Cerebellar cortex (tissue), 1 donor: ENCODE results near the gene PLAAT4.
"Not testable (repeated sequence)": the region's sequence is repeated elsewhere in the genome, so short reads cannot be mapped to it uniquely, and the experiment has no call there.

Source experiments
- DNase-seq: peaks from one replicate; pipeline ENCODE4 v3.0.0-alpha.2; 2015; ENCODE audit warnings: low spot score

The PLAAT4 gene

DNA sequence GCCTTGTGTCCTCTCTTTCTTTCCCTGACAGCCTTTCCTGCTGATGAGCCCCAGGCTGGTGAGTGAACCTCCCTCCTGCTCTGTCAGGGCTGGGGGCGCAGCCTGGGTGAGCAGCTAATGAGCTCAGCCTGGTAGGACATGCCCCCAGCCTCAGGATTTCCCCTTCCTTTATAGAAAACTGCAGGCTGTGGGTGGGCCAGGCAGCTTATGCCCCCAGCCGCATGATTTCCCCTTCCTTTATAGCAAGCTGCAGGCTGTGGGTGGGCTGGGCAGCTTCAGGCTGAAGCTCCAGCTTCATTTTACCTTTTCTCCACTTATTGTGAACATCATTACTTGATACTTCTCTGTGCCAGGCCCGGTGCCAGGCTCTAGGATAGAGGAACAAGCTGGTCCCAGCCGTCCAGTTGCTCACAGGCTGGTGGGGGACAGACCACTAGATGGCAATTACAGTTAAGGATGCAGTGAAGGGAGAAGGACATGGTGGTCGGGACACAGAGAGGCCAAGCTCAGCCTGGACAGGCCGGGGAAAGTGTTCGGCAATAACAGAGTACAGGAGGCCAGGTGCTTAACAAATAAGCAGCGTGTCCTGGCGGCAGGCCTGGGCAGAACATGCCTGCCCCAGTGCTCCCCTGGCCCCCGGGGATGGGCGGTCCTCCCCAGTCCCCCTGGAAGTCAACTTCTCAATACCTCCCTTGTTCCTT lies 25.4 kb upstream of the PLAAT4 start:
- DNase-seq = no peak

DNA sequence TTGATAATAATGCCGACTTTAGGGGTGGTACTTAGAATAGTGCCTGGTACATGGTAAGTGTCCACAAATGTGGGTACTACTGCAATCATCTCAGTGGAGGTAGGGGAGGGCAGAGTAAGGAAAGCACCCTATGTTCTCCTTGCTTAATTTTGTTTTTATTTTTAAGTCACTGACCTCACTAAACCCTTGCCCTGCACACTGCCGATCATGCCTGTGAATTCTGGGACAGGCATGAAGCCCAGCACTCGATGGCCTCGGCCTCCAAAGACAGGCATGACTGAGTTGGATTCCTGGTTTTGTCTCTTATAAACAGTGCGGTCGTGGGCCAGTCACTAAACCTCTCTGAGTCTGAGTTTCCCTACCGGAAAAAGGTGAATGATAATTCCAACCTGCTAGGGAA lies 23.8 kb upstream of the PLAAT4 start:
- no peak for DNase-seq

DNA sequence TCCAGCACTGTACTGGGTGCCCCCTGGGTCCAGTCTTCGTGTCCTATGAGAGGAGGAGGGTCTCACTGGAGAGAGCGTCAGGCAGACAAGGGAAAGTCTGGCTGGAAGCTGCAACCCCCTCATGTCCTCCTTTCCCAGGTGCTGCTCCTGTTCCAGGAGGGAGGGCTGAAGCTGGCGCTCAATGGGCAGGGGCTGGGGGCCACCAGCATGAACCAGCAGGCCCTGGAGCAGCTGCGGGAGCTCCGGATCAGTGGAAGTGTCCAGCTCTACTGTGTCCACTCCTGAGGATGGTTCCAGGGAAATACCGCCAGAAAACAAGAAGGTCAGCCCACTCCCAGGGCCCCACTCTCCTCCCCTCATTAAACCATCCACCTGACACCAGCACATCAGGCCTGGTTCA lies 20.5 kb upstream of the PLAAT4 start:
- DNase-seq = no peak

DNA sequence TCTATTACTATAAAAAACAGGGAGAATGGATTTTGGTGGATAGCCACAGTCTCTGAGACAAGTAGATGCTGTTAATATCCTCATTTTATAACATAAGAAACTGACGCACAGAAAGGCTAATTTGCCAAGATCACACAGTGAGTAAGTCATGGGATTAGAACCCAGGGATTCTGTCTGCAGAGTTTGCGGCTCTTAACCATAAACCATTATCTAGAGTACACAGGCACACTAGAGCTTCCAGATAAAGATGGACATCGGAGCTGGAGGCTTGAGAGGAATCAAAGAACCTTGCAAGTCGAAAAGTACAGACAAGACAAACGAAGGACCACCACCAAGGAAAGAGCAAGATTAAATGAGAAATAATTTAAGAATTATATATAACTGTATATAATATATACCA lies 19.5 kb upstream of the PLAAT4 start:
- no peak for DNase-seq

DNA sequence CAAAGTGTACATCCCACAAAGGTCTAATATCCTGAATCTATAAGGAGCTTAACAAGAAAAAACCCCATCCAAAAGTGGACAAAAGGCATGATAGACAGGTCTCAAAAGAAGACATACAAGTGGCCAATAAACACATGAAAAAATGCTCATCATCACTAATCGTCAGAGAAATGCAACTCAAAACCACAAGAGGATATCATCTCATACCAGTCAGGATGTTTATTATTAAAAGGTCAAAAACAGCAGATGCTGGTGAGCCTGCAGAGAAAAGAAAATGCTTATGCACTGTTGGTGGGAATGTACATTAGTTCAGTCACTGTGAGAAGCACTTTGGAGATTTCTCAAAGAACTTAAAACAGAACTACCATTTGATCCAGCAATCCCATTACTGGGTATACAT lies 18.1 kb upstream of the PLAAT4 start:
- no peak for DNase-seq

DNA sequence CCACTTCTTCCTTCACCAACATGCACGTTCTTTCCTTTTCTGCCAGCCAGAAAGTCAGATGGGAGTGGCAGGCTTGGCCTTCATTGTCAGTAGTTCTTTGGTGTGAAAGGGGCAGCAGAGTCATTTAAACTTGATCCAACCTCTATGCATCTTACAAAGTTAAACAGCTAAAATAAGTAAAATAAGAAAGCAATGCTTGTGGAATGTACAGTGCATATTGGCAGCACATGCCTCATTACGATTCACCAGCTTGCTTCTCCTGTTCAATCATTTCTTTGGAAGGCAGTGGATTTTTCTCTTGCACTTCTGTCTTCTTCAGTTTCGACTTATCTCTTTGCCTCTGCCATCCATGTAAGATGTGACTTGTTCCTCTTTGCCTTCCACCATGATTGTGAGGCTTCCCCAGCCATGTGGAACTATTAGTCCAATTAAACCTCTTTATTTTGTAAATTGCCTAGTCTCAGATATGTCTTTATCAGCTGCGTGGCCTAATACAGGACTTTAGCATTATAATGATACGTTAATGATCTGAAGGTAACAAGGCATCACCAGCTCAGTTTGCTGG lies 15.9 kb upstream of the PLAAT4 start:
- no peak for DNase-seq

DNA sequence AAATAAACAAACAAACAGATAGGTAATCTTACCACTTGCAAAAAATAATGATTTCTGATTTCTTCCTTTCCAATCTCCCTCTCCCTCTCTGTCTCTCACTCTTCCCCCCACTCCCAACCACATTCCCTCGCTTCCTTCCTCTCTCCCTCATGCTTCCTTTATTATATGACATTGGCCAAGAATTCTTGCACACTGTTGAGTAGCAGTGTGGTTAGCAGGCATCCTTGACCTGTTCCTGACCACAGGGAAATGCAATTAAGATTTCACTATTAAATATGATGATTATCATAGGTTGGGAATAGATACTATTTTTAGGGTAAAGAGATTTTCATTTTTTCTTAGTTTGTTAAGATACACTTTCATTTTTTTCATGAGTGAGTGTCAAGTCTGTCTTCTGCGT lies 14.7 kb upstream of the PLAAT4 start:
- no peak for DNase-seq

DNA sequence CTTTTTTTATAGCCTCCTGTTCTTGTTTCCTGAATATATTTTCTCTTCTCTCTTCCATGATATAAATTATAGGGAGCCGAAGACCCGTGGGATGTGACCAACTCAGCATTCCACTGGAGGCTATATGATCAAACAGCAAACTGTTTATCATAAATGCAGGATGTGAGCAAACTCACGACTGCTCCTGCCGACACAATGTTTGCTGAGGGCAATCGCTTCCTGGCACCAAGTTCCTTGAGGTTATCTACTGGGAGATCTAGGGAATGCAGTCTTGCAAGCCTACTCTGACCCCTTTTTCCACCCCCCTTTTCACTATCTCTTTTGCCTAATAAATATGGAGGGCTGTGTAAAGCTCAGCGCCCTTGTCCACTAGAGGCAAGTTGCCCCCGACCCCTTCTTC lies 13.5 kb upstream of the PLAAT4 start:
- DNase-seq = no peak

DNA sequence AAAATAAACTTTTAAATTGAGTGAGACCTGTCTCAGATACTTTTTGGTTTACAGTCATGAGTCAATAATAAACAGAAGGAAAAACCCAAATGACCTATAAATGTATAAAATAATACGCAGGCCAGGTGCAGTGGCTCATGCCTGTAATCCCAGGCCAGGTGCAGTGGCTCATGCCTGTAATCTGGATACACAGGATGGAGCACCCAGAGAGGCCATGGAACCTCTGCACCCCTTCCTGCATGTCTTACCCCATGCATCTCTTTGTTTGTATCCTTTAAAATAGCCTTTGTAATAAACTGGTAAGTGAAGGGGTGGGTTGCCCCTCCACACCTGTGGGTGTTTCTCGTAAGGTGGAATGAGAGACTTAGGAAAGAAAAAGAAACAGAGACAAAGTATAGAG lies 8.9 kb upstream of the PLAAT4 start:
- DNase-seq = no peak

DNA sequence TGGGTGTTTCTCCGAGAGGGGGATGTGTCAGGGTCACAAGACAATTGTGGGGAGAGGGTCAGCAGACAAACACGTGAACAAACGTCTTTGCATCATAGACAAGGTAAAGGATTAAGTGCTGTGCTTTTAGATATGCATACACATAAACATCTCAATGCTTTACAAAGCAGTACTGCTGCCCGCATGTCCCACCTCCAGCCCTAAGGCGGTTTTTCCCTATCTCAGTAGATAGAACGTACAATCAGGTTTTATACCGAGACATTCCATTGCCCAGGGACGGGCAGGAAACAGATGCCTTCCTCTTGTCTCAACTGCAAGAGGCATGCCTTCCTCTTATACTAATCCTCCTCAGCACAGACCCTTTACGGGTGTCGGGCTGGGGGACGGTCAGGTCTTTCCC lies 8.5 kb upstream of the PLAAT4 start:
- DNase-seq = not testable (repeated sequence)

DNA sequence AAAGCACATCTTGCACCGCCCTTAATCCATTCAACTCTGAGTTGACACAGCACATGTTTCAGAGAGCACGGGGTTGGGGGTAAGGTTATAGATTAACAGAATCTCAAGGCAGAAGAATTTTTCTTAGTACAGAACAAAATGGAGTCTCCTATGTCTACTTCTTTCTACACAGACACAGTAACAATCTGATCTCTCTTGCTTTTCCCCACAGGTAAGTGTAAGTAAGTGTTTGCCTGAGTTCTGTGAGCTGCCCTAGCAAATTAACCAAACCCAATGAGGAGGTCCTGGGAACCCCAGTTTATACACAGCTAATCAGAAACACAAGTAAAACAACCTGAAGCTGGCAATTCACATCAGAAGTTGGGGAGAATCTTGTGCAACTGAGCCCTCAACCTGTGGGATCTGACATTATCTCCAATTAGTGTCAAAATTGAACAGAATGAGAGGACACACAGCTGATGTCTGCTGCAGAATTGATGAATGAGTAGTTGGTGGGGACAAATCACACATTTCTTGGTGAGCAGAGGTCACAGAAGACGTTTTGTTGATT lies 7.8 kb upstream of the PLAAT4 start:
- not testable (repeated sequence) for DNase-seq

DNA sequence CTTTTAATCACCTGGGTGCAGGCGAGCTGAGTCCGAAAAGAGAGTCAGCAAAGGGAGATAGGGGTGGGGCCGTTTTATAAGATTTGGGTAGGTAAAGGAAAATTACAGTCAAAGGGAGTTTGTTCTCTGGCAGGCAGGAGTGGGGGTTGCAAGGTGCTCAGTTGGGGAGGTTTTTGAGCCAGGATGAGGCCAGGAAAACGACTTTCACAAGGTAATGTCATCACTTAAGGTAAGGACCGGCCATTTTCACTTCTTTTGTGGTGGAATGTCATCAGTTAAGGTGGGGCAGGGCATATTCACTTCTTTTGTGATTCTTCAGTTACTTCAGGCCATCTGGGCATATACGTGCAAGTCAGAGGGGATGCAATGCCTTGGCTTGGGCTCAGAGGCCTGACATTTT lies 7.2 kb upstream of the PLAAT4 start:
- DNase-seq = not testable (repeated sequence)

DNA sequence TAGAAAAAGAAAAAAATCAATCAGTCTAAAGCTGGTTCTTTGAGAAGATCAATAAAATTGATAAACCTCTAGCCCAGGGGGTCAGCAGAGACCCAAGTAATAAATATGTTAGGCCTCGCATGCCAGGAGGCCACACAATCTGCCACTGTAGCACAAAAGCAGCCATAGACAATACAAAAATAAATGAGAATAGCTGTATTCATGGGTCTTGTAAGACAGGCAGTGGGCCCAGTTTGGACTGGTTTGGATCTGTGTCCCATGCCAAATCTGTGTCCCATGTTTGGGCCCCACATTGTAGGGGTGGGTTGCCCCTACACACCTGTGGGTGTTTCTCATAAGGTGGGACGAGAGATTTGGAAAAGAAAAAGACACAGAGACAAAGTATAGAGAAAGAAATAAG lies 6.6 kb upstream of the PLAAT4 start:
- DNase-seq = no peak

DNA sequence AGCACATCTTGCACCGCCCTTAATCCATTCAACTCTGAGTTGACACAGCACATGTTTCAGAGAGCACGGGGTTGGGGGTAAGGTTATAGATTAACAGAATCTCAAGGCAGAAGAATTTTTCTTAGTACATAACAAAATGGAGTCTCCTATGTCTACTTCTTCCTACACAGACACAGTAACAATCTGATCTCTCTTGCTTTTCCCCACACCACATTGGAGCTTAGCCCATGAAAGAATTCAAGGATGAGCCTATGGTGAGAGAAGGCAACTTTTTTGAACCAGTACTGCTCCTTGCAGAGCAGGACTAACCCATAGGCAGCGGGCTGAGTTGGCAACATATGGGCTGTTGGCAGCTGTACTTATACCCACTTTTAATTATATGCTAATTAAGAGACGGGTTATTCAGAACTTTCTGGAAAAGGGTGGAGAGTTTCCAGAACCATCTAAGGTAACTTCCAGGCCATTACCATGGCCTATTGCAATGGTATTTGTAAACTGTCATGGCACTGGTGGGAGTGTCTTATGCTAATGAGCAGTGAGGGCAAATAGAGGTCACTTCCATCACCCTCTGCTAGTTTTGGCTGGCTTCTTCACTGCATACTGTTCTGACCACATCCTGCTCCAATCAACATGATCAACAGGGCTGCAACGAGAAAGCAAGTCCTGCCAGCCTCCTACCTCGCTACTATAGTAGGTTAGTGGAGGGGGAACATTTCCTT lies 5.4 kb upstream of the PLAAT4 start:
- not testable (repeated sequence) for DNase-seq

DNA sequence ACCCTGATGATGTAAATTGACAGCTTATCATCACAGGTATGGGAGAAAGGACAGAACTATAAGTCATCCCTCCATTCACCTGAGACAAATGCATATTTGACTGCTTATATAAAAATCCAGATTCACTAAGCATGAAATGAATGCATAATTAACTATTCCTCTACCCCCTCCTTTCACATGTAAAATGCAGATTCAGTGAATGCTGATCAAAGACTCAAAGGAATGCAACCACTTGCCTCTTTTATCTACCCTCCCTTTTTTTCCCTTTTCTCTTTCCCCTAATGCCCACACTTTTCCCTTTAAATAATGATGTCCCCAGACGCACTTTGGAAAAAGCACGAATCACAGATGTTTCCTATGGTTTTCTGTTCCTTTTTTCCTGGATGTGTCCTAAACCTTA lies 4.5 kb upstream of the PLAAT4 start:
- no peak for DNase-seq

DNA sequence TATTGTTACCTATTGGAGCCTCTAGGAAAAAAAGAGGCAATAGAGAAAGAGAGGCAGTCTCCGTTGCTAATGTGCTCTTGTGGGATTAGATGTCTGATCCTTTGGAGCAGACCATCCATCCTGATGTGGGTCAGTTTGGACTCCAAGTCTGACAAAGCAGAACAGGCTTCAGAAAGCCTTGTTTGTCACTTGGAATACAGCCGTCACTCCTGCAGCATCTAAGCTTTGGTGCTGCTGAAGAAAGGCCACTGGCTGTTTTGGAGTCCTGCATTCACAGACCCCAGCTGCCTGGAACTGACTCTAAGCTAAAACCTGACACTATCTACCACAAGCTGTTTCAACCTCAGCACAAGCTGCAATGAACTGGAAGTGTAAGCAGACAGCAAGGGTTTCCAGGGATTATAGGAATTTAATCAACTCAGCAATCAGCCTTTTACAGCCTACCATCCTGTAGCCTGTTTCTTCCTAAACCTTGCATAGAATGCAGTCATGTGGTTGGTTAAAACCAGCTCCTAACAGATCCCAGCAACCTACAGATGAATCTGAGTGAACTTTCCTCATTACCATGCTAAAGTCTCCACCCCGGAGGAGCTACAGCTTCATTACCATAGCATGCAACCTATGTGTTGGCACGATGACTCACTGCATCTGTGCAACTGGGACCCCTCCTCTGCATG lies 3.7 kb upstream of the PLAAT4 start:
- no peak for DNase-seq

DNA sequence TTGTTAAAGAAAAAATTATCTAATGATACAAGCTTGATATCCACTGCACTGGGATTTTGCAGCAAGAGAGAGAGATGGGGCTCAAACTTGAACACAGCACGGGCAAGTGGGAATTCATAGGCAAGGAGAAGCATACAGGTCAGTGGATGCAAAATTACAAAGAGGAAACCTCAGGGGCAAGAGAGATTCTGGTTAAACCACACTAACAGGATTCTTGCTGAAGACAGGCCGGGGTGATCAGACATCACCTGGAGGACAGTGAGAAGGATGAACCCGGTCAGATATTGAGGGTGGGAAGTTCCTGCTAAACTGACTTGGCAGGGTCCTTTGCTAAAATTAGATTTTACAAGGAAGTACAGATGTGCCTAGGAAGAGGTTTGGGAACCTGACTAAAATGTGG lies 2.5 kb upstream of the PLAAT4 start:
- DNase-seq = no peak

DNA sequence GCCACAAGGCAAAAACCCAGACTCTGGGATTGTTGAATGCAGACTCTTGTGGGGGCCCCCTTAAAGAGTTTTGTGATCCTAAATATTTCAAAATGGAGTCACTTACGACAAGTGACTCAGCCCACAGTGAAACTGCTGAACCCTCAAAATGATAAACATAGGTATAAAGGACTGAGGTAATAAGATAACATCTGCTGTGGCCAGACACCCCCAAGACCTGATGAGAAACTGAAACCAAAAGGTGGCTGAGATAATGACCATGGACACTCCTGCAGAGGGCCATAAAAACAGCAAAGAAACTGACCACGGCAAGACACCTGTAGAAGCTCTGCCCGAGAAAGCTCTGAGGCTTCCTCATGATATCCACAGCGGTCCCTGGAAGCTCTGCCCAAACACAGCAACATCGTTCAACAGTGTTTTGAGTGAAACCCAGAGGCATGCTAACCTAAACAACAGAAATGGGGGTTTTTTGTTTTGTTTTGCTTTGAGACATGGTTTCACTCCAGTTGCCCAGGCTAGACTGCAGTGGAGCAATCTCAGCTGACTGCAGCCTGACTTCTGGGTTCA lies 1.6 kb upstream of the PLAAT4 start:
- DNase-seq = no peak

DNA sequence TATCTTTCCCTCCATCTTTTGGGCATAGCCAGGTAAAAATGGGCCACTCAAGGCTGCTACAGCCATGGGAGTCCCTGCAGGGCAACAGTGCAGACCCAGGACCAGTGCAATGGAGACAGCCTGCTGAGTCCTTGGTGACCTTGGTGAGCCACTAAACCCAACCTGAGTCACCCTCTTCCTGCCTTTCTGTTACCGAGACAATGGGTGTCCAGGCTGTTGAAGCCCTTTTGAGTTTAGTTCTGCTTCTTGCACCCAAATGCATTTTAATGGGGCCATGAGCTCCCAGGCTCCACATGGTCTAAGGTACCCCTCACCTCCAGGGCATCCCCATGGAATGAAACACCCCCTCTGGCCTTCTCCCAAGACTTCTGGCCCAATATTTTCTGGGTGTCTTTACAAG lies 874 bp upstream of the PLAAT4 start:
- DNase-seq = no peak

DNA sequence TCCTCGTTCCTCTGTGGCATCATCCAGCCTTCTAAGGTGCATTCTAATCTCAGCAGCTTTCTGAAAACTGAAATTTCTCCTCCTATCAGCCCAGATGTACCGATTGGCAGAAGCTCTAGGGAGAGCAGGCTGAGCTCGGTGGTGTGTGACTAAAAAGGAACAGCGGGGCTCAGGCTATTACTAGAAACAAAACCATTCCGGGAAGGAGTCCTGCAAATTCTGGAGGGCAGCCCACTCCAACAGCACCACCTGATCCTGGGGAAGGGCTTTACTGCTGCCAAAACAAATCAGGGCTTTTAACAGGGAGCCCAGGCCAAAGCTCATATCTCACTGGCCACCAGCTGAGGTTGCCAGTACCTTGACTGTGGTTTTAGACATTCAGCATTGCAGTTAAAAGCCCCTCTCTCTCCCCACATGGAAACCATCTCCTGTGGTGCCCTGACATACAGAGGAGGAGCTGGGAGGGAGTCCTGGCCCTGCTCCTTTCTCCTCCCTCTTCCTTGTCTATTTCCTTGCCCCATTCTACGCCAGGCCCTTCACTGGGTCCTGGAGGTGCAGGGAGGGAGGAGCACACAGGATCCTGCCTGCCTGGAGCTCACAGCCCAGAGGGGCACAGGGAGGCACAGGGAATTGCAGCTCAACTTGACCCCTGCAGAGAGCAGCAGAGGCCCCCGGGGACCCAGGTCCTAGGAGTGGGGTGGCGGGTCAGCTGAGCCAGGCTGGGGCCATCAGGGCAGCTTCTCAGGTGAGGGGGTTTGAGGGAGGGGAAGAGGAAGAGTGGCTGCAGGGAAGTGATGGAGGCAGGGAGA lies 889 bp downstream of the PLAAT4 start:
- DNase-seq = peak; percentile 98

DNA sequence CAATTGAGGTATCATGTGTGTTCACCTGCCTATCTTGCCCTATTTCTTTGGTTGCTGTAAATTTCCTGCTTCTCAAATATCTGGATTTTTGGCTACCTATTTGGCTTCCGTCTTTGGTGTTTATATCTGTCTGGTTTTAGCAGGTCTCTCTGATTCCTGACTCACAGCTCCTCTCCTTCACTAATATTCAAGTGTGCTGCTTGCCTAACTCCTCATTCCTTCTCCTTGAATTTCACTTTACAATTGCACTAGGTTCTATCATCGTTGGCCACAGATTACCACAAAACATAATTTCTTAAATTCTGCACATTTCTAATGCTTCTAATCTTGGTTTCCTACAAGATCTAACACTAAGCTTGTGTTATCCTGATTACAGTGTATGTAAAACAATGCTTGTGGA lies 5.9 kb downstream of the PLAAT4 start:
- DNase-seq = not testable (repeated sequence)

DNA sequence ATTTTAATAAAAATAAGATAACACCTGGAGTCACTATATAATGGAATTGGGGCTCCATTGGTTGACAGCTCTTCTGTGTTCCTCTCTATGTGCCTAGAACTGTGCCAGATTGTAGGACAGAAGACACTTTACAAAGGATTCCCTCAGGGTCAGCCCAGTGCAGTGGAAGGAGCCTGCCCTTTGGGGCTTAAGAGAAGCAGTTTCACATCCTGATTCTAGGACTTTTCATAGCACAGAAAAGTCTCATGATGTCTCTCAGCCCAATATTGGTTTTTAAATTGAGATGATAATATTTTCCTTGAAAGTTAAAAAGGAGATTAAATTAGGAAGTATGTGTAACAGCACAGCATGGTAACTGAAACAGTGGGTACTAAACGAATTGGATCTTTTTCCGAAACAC lies 7.1 kb downstream of the PLAAT4 start:
- DNase-seq = no peak
